Measurements from ENCODE around the gene LRP1. TPM values are rescaled to one million over a fixed set of nuclear protein-coding genes. Genes with fewer than 3 reads are reported as not detected.
A peak's percentile ranks its signal among the peaks of the same experiment; 100 is the strongest.

Gene LRP1
- total RNA-seq, 3 donors from 2014 or later (not counting 1 experiment from before 2014, with no cell fraction given): 6.7 to 13.1 (median 9.5) TPM

DNA sequence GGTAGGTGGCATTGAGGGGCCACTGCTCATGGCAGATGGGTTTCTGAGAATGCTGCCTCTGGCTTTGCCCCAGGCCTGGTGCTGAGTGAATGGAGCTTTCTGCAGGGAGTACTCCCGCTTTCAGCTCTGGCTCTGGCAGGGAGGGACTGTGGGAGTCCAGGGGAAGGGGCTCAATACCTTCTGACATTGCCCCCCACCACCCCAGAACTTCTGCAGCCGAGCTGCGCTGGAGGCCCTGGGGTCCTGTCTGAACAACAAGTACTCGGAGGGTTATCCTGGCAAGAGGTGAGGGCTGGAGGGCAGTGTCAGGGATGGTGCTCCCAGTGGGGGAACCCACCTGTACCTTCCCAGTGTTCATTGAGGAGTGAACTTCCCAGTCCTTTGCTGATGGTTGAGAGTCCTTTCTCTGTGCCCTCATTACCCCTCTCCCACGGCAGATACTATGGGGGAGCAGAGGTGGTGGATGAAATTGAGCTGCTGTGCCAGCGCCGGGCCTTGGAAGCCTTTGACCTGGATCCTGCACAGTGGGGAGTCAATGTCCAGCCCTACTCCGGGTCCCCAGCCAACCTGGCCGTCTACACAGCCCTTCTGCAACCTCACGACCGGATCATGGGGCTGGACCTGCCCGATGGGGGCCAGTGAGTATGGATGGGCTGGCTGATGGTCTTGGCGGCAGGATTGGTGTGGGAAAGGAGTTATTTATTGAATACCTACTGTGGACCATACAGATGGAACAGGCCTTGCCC, 103.2 kb downstream of the LRP1 start:
- intact Hi-C loops (cut with micrococcal nuclease): no loop called here
- Histone ChIP-seq H3K9me3 (ENCODE audit: control insufficient read depth, insufficient read depth, low read length) (no peaks in the 10 kb centered on the region), H3K36me3 (ENCODE audit: control insufficient read depth, insufficient read depth, low read length) (peaks cover 31% of the 10 kb centered on the region), H3K27ac (ENCODE audit: low read length) (no peak overlapping the region), H3K27me3 (ENCODE audit: control insufficient read depth, insufficient read depth, low read length) (peaks cover 22% of the 10 kb centered on the region), H3K4me3 (ENCODE audit: low read length) (no peak overlapping the region), H3K4me1 (ENCODE audit: control insufficient read depth, insufficient read depth, low read length) (peaks cover 65% of the 10 kb centered on the region)
- Mint-ChIP-seq H3K36me3 (peaks cover 9% of the 10 kb centered on the region), H3K4me3 (no peak overlapping the region), H3K27me3 (ENCODE audit: low read depth in 2 of 2) (peaks cover 13 to 24% of the 10 kb centered on the region in 2 donors), H3K9me3 (no peaks in the 10 kb centered on the region), H3K27ac (no peak overlapping the region), H3K4me1 (peaks cover 33 to 48% of the 10 kb centered on the region in 2 donors)
- ATAC-seq: no peak
- WGBS (ENCODE audit: insufficient coverage): 98% methylated on average over 12 of the region's 13 CpGs
- no peak for DNase-seq
- no peak for TF ChIP-seq CTCF (IDR thresholded peaks at IDR 0.05)

GRCh38 chr12:57232156-57232756, 104.0 kb downstream of the LRP1 start:
- no peak overlapping the region for H3K27ac Mint-ChIP-seq
- Histone ChIP-seq H3K4me3 (ENCODE audit: low read length) (no peak overlapping the region), H3K27me3 (ENCODE audit: control insufficient read depth, insufficient read depth, low read length) (peaks cover 23% of the 10 kb centered on the region), H3K27ac (ENCODE audit: low read length) (no peak overlapping the region), H3K4me1 (ENCODE audit: control insufficient read depth, insufficient read depth, low read length) (peaks cover 64% of the 10 kb centered on the region), H3K9me3 (ENCODE audit: control insufficient read depth, insufficient read depth, low read length) (no peaks in the 10 kb centered on the region), H3K36me3 (ENCODE audit: control insufficient read depth, insufficient read depth, low read length) (peaks cover 31% of the 10 kb centered on the region)
- WGBS (ENCODE audit: insufficient coverage): 95% methylated on average over 17 of the region's 19 CpGs
- no peak for TF ChIP-seq CTCF (IDR thresholded peaks at IDR 0.05)
- ATAC-seq (no peak), DNase-seq (no peak)
- H3K4me1 Mint-ChIP-seq: peaks cover 29 to 44% of the 10 kb centered on the region in 2 donors
- H3K27me3 Mint-ChIP-seq (ENCODE audit: low read depth in 2 of 2): peaks cover 14 to 27% of the 10 kb centered on the region in 2 donors
- no peaks in the 10 kb centered on the region for H3K9me3 Mint-ChIP-seq
- intact Hi-C loops (cut with micrococcal nuclease): no loop called here
- no peak overlapping the region for H3K4me3 Mint-ChIP-seq
- H3K36me3 Mint-ChIP-seq: peaks cover 9% of the 10 kb centered on the region

GRCh38 chr12:57233357-57234232, 105.3 kb downstream of the LRP1 start:
- intact Hi-C loops (cut with micrococcal nuclease): no loop called here
- ATAC-seq (no peak), DNase-seq (no peak)
- H3K27ac ChIP-seq (ENCODE audit: low read length): peak overlapping the region; percentile 35
- 97% methylated on average over 15 of the region's 15 CpGs for WGBS (ENCODE audit: insufficient coverage)
- Mint-ChIP-seq H3K9me3 (no peaks in the 10 kb centered on the region), H3K4me1 (peaks cover 30 to 50% of the 10 kb centered on the region in 2 donors), H3K4me3 (no peak overlapping the region), H3K27me3 (ENCODE audit: low read depth in 2 of 2) (peaks cover 17 to 28% of the 10 kb centered on the region in 2 donors), H3K27ac (no peak overlapping the region), H3K36me3 (peaks cover 9% of the 10 kb centered on the region)
- H3K36me3 ChIP-seq (ENCODE audit: control insufficient read depth, insufficient read depth, low read length): peaks cover 31% of the 10 kb centered on the region
- peaks cover 68% of the 10 kb centered on the region for H3K4me1 ChIP-seq (ENCODE audit: control insufficient read depth, insufficient read depth, low read length)
- H3K27me3 ChIP-seq (ENCODE audit: control insufficient read depth, insufficient read depth, low read length): peaks cover 31% of the 10 kb centered on the region
- H3K9me3 ChIP-seq (ENCODE audit: control insufficient read depth, insufficient read depth, low read length): no peaks in the 10 kb centered on the region
- no peak for TF ChIP-seq CTCF (IDR thresholded peaks at IDR 0.05)
- H3K4me3 ChIP-seq (ENCODE audit: low read length): no peak overlapping the region
